HT-29 (cell line): ENCODE data around the gene MGMT. TPM values are rescaled to one million over a fixed set of nuclear protein-coding genes. Genes with fewer than 3 reads are reported as not detected.

Source experiments
- DNase-seq: peaks from one replicate; pipeline ENCODE4 v3.0.0-alpha.2; 2015; ENCODE audit warnings: low spot score
- total RNA-seq: library from RNA; depleted of rRNA; stranded (reverse); fragments of >200 nt; shearing (Covaris generic); gene quantifications from 2 replicates; pipeline ENCODE4 v1.2.3, GENCODE V29; 2014

Gene MGMT
- total RNA-seq, 1 experiment from 2014 or later: 32.7 TPM

DNA sequence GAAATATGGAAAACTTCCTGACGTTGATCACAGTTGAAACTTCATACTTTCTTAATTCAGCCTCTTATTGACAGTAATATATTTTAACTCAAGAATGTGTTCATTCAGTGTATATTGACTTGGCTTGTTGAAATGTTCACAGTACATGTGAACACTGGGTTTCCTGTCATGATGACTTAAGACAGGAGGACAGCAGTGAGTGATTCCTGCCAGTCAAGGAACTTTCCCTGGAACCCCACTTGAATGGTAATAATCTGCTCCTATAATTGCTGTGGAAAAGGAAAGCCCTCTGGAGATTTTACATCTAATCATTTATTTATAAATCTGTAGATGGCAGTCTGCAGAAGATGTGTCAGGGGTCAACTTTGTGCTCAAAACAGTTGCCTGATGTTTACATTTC, 216.5 kb downstream of the MGMT start:
- no peak for DNase-seq

DNA sequence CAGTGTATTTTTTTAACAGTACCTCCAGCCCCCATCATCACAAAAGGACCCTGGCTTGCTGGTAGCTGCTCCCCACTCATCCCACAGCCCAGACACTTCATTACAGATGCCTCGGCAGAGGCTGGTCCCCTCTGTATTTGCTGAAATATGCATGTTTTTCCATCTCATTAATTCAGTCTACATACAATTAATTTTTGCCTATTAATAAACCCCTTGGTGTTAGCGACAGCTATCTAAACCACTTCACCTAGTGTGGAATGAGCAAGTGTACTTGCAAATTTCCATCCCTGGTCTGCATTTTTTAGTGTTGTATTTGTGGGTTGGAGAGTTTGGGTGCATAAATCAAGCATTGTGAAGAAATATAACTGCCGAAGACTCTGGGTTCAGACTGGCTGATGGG, 216.9 kb downstream of the MGMT start:
- DNase-seq: no peak

GRCh38 chr10:129685271-129685670, 218.2 kb downstream of the MGMT start:
- no peak for DNase-seq

GRCh38 chr10:129689671-129690071, 222.6 kb downstream of the MGMT start:
- DNase-seq: no peak

- no peak for DNase-seq
These were observed 223.4 kb downstream of the MGMT start for GRCh38 chr10:129690248-129691070.

DNA sequence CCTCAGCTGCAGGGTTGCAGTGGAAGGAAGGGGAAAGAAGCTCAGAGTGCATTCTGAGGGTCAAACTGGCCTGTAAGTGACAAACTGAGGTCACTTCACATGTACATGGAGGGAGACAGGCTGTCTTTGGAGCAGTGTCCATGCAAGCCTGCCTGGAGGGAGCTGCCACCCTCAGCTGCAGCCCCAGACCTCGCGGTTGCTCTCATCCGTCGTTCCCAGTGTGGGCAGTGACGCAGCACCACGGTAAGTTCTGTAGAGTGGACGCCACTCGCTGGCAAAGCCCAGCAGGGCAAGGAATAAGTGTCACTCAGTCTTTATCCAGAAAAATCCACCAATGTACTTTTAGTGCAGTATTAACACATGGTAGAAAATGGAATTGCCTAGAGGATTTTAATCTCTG, 225.7 kb downstream of the MGMT start:
- DNase-seq: no peak

DNA sequence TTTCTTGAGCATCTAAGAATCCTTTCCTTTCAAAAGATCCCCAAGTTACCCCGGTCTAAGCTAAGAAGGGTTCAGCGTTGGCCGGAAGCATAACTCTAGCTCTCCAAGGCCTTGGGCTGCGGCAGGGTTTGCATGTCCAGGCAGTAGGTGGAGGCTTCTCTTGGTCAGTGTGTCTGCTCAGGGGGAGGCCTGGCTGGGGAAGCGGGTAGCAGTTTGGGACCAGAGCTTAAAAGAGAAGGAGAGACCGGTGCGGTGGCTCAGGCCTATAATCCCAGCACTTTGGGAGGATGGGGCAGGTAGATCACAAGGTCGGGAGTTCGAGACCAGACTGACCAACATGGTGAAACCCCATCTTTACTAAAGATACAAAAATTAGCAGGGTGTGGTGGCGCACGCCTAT, 226.3 kb downstream of the MGMT start:
- no peak for DNase-seq

DNA sequence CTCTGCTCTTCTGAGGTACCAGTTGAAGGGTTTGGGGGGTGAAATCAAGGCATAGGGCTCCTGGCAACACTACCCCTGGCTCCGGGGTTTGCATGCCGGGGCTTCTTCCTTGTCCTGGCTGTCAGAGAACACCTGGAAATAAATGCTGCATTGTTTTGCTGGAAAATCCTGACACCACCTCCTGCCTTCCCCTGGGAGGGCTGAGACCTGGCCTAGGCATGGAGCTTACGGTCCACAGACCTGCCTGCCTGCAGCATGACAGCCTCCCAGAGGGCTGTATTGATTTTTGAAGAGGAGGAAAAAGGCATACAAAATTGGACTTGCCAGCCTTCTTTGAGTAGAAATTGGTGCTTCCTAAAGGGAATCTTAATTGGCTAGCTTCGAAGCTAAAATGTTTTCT, 227.1 kb downstream of the MGMT start:
- DNase-seq: no peak

DNA sequence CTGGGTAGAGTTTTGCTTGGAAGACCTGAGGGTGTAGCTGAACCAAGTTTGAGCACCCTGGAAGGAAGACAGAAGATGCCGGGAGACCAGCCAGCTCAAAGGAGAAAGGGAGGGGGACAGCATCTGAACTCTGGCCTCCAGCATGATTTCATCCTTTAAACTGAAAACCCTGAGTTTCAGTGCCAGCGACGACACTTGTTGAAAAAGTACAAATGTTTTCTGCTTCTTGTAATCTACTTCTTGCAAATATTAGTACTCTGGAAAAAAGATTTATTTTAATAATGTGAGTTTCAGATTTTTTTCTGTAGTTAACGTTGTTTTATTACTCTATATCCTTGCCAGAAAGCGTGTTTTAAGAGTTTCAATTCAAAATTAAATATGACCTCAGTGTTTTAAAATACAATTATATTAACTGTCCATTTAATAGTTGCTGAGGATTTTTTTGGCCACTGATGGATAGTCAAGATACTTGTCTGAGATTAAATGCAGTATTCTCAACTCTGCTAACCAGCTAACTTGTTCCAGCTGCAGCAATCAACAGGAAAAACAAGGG, 227.7 kb downstream of the MGMT start:
- DNase-seq: no peak

GRCh38 chr10:129695671-129696070, 228.6 kb downstream of the MGMT start:
- DNase-seq: no peak

DNA sequence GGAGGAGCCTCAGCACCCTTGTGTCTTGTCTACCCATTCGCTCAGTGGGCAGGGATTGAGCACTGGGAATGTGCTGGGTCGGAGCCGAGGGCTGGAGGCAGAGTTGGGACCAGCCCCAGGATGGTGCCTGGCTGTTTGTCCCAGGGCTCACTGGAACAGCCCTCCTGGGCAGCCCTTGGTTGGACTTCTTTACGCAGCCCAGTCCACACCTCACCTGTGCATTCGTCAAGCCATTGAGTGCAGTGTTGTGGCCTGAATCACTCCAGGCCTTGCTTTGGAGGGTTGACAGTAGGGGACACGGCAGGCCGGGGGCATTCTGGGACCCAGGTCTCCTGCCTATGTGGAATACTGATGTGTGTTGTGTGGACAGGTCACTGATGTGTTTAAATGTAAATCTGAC, 229.6 kb downstream of the MGMT start:
- no peak for DNase-seq

DNA sequence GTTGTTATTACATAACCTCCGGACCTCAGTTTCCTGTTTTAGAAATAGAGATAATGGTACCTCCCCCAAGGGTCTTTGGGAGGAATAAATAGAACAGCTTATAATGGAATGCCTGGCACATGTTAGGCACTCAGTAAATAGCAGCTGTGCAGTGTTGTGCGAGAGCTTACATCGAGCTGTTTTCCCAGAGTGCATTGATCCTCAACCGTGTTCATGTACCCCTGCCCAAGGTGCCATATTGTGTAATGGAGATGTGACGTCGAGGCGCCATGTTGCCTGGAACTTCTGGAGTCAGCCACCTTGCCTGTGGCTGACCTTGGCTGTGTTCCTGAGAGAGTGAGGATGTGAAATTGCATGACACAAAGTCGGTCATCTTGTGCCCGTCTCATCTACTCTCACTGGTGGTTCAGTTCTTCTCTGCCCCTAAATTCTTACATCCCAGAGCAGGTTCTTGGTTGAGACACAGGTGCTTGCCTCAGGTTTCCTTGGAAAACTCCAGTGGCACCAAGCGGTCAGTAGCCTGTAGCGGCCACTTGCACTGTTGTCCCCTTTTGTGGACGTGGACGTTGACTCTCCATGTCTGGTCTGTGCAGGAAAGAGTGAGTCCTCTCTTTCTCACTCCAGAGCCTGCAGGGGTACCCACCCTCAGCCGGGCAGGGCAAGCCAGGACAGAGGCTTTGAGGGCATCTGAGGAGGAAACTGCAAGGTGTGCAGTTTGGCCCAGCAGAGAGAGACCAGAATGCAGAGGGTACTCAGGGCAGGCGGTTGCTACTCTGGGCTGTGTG, 230.6 kb downstream of the MGMT start:
- no peak for DNase-seq

- no peak for DNase-seq
These were observed 232.8 kb downstream of the MGMT start for GRCh38 chr10:129699722-129700340.

- no peak for DNase-seq
These were observed 235.6 kb downstream of the MGMT start for GRCh38 chr10:129702605-129703004.

DNA sequence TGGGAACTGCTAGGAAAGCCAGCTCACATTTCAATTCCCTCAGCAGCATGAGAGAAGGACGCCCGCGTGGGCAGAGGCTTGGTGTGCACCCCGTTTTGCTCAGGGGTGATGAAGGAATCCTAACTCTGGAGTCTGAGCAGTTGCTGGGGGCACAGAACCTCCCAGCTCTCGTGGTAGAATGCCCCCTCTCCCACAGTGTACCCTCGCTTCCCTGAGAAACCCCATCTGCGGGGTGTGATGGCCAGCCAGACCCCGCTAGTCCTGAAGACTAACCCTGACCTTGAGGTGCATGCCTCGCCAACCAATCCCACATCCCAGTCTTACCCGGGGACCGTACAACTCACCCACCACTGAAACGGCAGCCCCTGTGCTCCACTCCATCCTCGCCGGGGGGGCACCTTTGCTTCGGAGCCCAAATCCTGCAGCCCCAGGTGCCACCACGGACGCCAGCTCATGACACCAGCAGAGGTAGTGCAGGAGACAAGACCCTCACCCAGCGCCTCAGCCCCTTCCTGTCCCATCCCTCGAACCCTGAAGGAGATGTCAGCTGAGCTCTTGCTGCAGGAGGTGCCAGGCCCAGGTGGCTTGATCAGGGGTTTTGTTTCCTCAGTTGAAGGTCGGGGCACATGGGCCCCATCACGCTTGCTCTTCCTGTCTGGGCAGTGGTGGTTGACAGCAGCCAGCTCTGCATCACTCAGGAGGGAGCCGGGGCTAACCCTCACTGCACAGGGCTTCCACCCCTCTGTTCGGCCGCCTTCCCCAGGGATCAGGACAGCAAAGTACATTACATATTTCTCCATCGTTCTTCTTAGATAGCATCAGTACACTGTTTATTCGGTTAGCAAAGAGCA, 236.5 kb downstream of the MGMT start:
- DNase-seq: no peak

DNA sequence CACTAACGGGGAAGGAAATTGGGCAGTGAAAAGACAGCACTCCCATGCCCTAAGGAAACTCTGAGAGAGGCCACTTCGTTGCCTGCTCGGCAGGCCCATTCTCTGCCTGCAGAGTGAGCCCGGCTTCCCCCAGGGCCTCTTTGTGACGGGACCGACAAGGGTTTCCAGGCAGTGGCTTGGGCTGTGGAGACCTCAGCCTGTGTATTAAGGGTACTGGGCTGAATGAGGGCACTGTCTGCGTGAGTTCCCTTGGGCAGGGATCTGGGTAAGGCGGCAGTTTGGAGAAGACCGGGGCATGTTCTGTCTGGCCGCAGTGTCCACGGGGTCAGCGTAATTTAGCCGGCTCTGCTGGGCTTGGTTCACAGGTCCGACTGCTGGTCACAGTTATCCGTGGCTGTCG, 237.2 kb downstream of the MGMT start:
- no peak for DNase-seq

- DNase-seq: no peak
These were observed 237.9 kb downstream of the MGMT start for GRCh38 chr10:129704786-129705525.

GRCh38 chr10:129705676-129706075, 238.6 kb downstream of the MGMT start:
- DNase-seq: no peak

DNA sequence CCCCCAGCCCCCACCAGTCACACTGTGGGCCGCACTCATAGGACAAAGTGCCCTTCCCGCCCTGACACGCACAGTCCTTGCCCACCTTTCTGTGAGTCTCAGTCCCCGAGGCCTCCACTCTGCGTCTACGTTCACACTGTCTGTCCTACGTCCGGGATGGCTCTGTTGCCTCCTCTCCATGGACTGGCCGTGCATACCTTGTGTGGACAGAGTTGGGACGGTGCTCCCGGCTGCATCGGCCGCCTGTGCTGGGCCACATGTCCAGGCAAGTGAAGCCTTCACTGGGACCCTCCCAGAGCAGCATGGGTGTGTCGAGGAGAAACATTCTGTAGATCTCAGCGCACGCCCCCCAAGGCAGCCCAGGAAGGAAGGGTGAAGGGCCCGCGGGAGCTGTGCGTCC, 239.0 kb downstream of the MGMT start:
- no peak for DNase-seq

GRCh38 chr10:129706523-129706922, 239.5 kb downstream of the MGMT start:
- DNase-seq: no peak
